DND-41 (cell line): ENCODE results near the gene ICAM1.

Experiments used
- EZH2 ChIP-seq: IDR thresholded peaks from 3 replicates; pipeline ENCODE4 v1.6.1; 2012; ENCODE audit warnings: borderline replicate concordance, low read depth, mild to moderate bottlenecking, moderate library complexity, low read length, inconsistent platforms; ENCODE audit not compliant: severe bottlenecking
- TF ChIP-seq, protein P1 (sequence below): IDR thresholded peaks from 2 replicates; pipeline ENCODE4 v1.5.1; 2012; ENCODE audit warnings: borderline replicate concordance, low read length, moderate library complexity, mild to moderate bottlenecking; ENCODE audit not compliant: poor library complexity, severe bottlenecking; ENCODE audit errors: extremely low read depth

DNA sequence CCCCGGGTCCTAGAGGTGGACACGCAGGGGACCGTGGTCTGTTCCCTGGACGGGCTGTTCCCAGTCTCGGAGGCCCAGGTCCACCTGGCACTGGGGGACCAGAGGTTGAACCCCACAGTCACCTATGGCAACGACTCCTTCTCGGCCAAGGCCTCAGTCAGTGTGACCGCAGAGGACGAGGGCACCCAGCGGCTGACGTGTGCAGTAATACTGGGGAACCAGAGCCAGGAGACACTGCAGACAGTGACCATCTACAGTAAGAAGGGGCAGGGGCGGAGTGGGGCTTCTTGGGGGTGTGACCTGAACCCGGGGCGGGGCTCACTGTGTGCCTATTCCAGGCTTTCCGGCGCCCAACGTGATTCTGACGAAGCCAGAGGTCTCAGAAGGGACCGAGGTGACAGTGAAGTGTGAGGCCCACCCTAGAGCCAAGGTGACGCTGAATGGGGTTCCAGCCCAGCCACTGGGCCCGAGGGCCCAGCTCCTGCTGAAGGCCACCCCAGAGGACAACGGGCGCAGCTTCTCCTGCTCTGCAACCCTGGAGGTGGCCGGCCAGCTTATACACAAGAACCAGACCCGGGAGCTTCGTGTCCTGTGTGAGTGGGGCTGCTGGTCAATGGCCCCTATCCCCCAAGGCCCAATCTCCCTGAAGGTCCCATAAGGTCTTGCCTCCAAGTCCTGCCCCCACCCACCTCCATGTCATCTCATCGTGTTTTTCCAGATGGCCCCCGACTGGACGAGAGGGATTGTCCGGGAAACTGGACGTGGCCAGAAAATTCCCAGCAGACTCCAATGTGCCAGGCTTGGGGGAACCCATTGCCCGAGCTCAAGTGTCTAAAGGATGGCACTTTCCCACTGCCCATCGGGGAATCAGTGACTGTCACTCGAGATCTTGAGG, 13.4 kb downstream of the ICAM1 start:
- TF ChIP-seq, protein P1, sequence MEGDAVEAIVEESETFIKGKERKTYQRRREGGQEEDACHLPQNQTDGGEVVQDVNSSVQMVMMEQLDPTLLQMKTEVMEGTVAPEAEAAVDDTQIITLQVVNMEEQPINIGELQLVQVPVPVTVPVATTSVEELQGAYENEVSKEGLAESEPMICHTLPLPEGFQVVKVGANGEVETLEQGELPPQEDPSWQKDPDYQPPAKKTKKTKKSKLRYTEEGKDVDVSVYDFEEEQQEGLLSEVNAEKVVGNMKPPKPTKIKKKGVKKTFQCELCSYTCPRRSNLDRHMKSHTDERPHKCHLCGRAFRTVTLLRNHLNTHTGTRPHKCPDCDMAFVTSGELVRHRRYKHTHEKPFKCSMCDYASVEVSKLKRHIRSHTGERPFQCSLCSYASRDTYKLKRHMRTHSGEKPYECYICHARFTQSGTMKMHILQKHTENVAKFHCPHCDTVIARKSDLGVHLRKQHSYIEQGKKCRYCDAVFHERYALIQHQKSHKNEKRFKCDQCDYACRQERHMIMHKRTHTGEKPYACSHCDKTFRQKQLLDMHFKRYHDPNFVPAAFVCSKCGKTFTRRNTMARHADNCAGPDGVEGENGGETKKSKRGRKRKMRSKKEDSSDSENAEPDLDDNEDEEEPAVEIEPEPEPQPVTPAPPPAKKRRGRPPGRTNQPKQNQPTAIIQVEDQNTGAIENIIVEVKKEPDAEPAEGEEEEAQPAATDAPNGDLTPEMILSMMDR: no peak
- TF ChIP-seq EZH2: no peak
